Measurements from ENCODE around the gene ABCB10.

DNA sequence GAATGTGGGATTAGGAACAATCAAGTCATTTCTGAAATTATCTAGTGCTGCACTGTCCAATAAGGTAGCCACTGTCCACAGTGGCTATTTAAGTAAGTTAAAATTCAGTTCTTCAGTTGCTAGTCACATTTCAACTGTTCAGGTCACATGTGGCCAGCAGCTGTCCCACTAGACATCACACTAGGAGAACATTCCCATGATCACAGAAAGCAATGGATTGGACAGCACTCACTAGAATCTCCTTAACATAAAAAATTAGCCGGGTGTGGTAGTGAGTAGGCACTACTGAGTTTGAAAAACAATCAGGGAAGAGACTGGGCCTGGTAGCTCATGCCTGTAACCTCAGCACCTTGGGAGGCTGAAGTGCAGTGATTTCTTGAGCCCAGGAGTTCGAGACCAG, 84.0 kb downstream of the ABCB10 start:
- TF ChIP-seq SUZ12 (IDR thresholded peaks at IDR 0.05; ENCODE audit: extremely low read depth, insufficient read depth, insufficient read length) (no peak), ZNF274 (IDR thresholded peaks at IDR 0.05; ENCODE audit: low read depth, low read length) (no peak), YY1 (IDR thresholded peaks at IDR 0.05; ENCODE audit: insufficient read depth, insufficient read length) (no peak)
